WTC11 (cell line): Measurements from ENCODE around the gene LUC7L3. TPM values are rescaled to one million over a fixed set of nuclear protein-coding genes. Genes with fewer than 3 reads are reported as not detected.
A peak's percentile ranks its signal among the peaks of the same experiment; 100 is the strongest.

ENCODE experiments used
- ATAC-seq: fragments of 200-7000 bp; cut with Tn5 transposase; 2 replicates; pipeline ENCODE4 v1.10.0; 2021; ENCODE audit warnings: mild to moderate bottlenecking, moderate library complexity
- CTCF ChIA-PET: fragments of 300-600 bp; sonication (Branson Sonifier 250); formaldehyde crosslinking; loops from one replicate; lab custom pipeline; 2021; ENCODE audit warnings: antibody characterized with exemption; lab: Charles Lee
- POLR2A ChIA-PET: fragments of 350-600 bp; sonication (Branson Sonifier 250); formaldehyde crosslinking; loops from one replicate; lab custom pipeline; 2021; ENCODE audit warnings: antibody characterized with exemption; lab: Charles Lee
- DNase-seq: peaks from one replicate; pipeline ENCODE4 v3.0.0; 2021; ENCODE audit warnings: low spot score
- H3K27ac Mint-ChIP-seq: 2 replicates; pipeline ENCODE4 v1.8.0; 2021; ENCODE audit warnings: mixed read lengths
- H3K27me3 Mint-ChIP-seq: 2 replicates; pipeline ENCODE4 v1.8.0; 2021; ENCODE audit warnings: low read depth, mild to moderate bottlenecking, moderate library complexity, mixed read lengths
- H3K36me3 Mint-ChIP-seq: 2 replicates; pipeline ENCODE4 v1.8.0; 2021; ENCODE audit warnings: mixed read lengths
- H3K4me1 Mint-ChIP-seq: 2 replicates; pipeline ENCODE4 v1.8.0; 2022; ENCODE audit warnings: mixed read lengths
- H3K4me3 Mint-ChIP-seq: 2 replicates; pipeline ENCODE4 v1.8.0; 2021; ENCODE audit warnings: mild to moderate bottlenecking, moderate library complexity, mixed read lengths
- H3K9me3 Mint-ChIP-seq: 2 replicates; pipeline ENCODE4 v1.8.0; 2021; ENCODE audit warnings: mixed read lengths
- ETV6 ChIP-seq: sonication (generic); formaldehyde crosslinking; IDR thresholded peaks from 2 replicates; pipeline ENCODE4 v1.8.1; 2022; ENCODE audit warnings: mild to moderate bottlenecking, missing genetic modification reagents
- GABPB1 ChIP-seq: sonication (generic); formaldehyde crosslinking; IDR thresholded peaks from 2 replicates; pipeline ENCODE4 v1.8.1; 2023; ENCODE audit warnings: mild to moderate bottlenecking, missing genetic modification reagents
- NFATC4 ChIP-seq: fragments of 250-450 bp; sonication (Bioruptor Pico); IDR thresholded peaks from 2 replicates; pipeline ENCODE4 v1.9.0; 2021; ENCODE audit warnings: mild to moderate bottlenecking
- NR2C2 ChIP-seq: sonication (generic); formaldehyde crosslinking; IDR thresholded peaks from 2 replicates; pipeline ENCODE4 v1.8.0; 2022; ENCODE audit warnings: mild to moderate bottlenecking, missing genetic modification reagents
- PREB ChIP-seq: sonication (generic); formaldehyde crosslinking; IDR thresholded peaks from 2 replicates; pipeline ENCODE4 v1.8.1; 2022; ENCODE audit warnings: mild to moderate bottlenecking, missing genetic modification reagents, moderate library complexity, borderline replicate concordance
- ZSCAN18 ChIP-seq: fragments of 250-450 bp; sonication (Bioruptor Pico); IDR thresholded peaks from 2 replicates; pipeline ENCODE4 v2.1.2; 2022; ENCODE audit warnings: mild to moderate bottlenecking, moderate library complexity
- total RNA-seq: library from RNA; stranded (reverse); gene quantifications from 3 replicates; pipeline ENCODE4 v1.2.3, GENCODE V29; 2021
- TF ChIP-seq, protein P1 (sequence below): sonication (generic); formaldehyde crosslinking; IDR thresholded peaks from 2 replicates; pipeline ENCODE4 v1.8.0; 2022; ENCODE audit warnings: missing genetic modification reagents
- TF ChIP-seq, protein P2 (sequence below): sonication (generic); formaldehyde crosslinking; IDR thresholded peaks from 2 replicates; pipeline ENCODE4 v1.8.0; 2023; ENCODE audit warnings: missing genetic modification reagents, mild to moderate bottlenecking, borderline replicate concordance

The LUC7L3 gene
- total RNA-seq, 1 experiment from 2014 or later, result 190 TPM

DNA sequence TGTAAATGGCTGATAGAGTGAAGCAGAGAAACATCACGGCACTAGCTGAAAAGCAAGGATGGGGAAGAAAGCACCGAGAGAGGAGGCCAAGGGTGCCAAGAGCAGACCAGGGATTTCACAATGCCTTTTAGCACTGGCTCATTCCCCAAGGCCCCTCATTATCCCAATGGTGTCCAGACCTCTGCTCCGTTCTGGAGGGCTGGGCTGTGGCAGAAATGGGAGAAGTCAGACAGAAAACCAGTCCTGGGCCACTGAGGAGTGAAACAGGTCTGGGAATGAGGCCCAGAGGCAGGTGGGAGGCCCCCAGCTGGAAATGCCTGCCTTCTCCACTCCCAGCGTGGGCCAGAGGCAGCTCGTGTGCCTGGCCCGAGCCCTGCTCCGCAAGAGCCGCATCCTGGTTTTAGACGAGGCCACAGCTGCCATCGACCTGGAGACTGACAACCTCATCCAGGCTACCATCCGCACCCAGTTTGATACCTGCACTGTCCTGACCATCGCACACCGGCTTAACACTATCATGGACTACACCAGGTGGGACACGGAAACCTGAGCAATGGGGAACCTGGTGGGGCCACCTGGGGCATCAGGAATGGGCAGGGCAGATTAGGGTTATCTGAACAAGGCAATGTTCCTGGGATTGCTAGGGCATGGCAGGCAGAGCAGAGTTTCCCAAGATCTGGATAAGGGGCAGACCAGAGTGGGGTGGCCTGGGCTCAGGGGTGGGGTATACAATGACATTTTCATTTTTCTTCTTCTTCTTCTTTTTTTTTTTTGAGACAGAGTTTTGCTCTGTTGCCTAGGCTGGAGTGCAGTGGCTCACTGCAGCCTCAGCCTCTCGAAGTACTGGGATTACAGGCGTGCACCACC lies 32.0 kb upstream of the LUC7L3 start:
- Mint-ChIP-seq H3K27ac (peak overlapping the region; percentile 57; the same call in 1 of the 2 replicates), H3K4me3 (no peak overlapping the region), H3K9me3 (no peaks in the 10 kb centered on the region), H3K36me3 (no peaks in the 10 kb centered on the region), H3K27me3 (no peaks in the 10 kb centered on the region), H3K4me1 (peaks cover 28% of the 10 kb centered on the region)
- CTCF ChIA-PET, result interaction anchor here (0.5 to 2.2 kb wide), 5 partner anchors 57 to 1325 kb away, joined by 3 to 8 read pairs (median 6); no protein-coding TSS in a partner anchor
- peak; percentile 46 for DNase-seq
- POLR2A ChIA-PET, result no interaction called here
- peak; percentile 45 for ATAC-seq
- TF ChIP-seq GABPB1 (CRISPR knock-in tag) (peak; percentile 49; the same call in 1 of the 2 replicates), ZSCAN18 (no peak), NFATC4 (no peak), PREB (CRISPR knock-in tag) (no peak), NR2C2 (CRISPR knock-in tag) (no peak)
- TF ChIP-seq, protein P1, sequence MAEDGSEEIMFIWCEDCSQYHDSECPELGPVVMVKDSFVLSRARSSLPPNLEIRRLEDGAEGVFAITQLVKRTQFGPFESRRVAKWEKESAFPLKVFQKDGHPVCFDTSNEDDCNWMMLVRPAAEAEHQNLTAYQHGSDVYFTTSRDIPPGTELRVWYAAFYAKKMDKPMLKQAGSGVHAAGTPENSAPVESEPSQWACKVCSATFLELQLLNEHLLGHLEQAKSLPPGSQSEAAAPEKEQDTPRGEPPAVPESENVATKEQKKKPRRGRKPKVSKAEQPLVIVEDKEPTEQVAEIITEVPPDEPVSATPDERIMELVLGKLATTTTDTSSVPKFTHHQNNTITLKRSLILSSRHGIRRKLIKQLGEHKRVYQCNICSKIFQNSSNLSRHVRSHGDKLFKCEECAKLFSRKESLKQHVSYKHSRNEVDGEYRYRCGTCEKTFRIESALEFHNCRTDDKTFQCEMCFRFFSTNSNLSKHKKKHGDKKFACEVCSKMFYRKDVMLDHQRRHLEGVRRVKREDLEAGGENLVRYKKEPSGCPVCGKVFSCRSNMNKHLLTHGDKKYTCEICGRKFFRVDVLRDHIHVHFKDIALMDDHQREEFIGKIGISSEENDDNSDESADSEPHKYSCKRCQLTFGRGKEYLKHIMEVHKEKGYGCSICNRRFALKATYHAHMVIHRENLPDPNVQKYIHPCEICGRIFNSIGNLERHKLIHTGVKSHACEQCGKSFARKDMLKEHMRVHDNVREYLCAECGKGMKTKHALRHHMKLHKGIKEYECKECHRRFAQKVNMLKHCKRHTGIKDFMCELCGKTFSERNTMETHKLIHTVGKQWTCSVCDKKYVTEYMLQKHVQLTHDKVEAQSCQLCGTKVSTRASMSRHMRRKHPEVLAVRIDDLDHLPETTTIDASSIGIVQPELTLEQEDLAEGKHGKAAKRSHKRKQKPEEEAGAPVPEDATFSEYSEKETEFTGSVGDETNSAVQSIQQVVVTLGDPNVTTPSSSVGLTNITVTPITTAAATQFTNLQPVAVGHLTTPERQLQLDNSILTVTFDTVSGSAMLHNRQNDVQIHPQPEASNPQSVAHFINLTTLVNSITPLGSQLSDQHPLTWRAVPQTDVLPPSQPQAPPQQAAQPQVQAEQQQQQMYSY, result peak; percentile 99

GRCh38 chr17:50688245-50688644 lies 31.2 kb upstream of the LUC7L3 start:
- ATAC-seq (no peak), DNase-seq (no peak)
- TF ChIP-seq PREB (CRISPR knock-in tag) (no peak), ETV6 (no peak)
- TF ChIP-seq, protein P2, sequence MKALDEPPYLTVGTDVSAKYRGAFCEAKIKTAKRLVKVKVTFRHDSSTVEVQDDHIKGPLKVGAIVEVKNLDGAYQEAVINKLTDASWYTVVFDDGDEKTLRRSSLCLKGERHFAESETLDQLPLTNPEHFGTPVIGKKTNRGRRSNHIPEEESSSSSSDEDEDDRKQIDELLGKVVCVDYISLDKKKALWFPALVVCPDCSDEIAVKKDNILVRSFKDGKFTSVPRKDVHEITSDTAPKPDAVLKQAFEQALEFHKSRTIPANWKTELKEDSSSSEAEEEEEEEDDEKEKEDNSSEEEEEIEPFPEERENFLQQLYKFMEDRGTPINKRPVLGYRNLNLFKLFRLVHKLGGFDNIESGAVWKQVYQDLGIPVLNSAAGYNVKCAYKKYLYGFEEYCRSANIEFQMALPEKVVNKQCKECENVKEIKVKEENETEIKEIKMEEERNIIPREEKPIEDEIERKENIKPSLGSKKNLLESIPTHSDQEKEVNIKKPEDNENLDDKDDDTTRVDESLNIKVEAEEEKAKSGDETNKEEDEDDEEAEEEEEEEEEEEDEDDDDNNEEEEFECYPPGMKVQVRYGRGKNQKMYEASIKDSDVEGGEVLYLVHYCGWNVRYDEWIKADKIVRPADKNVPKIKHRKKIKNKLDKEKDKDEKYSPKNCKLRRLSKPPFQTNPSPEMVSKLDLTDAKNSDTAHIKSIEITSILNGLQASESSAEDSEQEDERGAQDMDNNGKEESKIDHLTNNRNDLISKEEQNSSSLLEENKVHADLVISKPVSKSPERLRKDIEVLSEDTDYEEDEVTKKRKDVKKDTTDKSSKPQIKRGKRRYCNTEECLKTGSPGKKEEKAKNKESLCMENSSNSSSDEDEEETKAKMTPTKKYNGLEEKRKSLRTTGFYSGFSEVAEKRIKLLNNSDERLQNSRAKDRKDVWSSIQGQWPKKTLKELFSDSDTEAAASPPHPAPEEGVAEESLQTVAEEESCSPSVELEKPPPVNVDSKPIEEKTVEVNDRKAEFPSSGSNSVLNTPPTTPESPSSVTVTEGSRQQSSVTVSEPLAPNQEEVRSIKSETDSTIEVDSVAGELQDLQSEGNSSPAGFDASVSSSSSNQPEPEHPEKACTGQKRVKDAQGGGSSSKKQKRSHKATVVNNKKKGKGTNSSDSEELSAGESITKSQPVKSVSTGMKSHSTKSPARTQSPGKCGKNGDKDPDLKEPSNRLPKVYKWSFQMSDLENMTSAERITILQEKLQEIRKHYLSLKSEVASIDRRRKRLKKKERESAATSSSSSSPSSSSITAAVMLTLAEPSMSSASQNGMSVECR, result no peak
- Mint-ChIP-seq H3K4me3 (no peak overlapping the region), H3K4me1 (peaks cover 28% of the 10 kb centered on the region), H3K27ac (no peak overlapping the region), H3K36me3 (peaks cover under 1% of the 10 kb centered on the region), H3K9me3 (no peaks in the 10 kb centered on the region), H3K27me3 (no peaks in the 10 kb centered on the region)
- POLR2A ChIA-PET, result no interaction called here
- CTCF ChIA-PET, result interaction anchor here (1.2 kb wide), 1 partner anchor 137 kb away, joined by 3 read pairs; no protein-coding TSS in a partner anchor
